B cell (primary cell): ENCODE results near the gene NINL. TPM values are rescaled to one million over a fixed set of nuclear protein-coding genes. Genes with fewer than 3 reads are reported as not detected.

Source experiments
- ATAC-seq: fragments of 200-7000 bp; cut with Tn5 transposase; one replicate; pipeline ENCODE4 v1.10.0; 2021; ENCODE audit warnings: low read depth, mild to moderate bottlenecking, moderate number of reproducible peaks, moderate library complexity
- CTCF ChIA-PET: fragments of 350-600 bp; sonication (Branson Sonifier 250); formaldehyde crosslinking; loops from one replicate; lab custom pipeline; 2021; ENCODE audit warnings: antibody characterized with exemption, inconsistent platforms; lab: Charles Lee
- POLR2A ChIA-PET: fragments of 350-600 bp; sonication (Branson Sonifier 250); formaldehyde crosslinking; loops from one replicate; lab custom pipeline; 2021; ENCODE audit warnings: antibody characterized with exemption; lab: Charles Lee
- DNase-seq: peaks from one replicate; pipeline ENCODE4 v3.0.0; 2013
- H2AFZ ChIP-seq: 2 replicates; pipeline ENCODE4 v1.6.1; 2012; ENCODE audit warnings: mild to moderate bottlenecking, low read depth, low read length; ENCODE audit not compliant: insufficient read depth, poor library complexity, severe bottlenecking
- H3K27ac ChIP-seq, 2 donors: 1 replicate in 1 of 2; 2 replicates in 1 of 2; pipeline ENCODE4 v1.5.1; 2012 to 2013; ENCODE audit warnings: low read length in 2 of 2, mild to moderate bottlenecking in 2 of 2, moderate library complexity in 1 of 2
- H3K27me3 ChIP-seq, 4 experiments: fragments of 200-600 bp in 1 of 4; sonication (generic) in 1 of 4; replicated peaks in 1 of 4; 1 replicate in 2 of 4; 2 replicates in 2 of 4; pipeline versions ENCODE4 v1.6.1 to v1.7.0; 2013 to 2016; ENCODE audit warnings: low read length in 3 of 4, mild to moderate bottlenecking in 2 of 4, mixed read lengths in 1 of 4, moderate library complexity in 1 of 4; ENCODE audit not compliant: insufficient read depth in 4 of 4, control insufficient read depth in 3 of 4; ENCODE audit errors: control extremely low read depth in 1 of 4
- H3K36me3 ChIP-seq, 2 experiments: replicated peaks in 1 of 2; 1 replicate in 1 of 2; 2 replicates in 1 of 2; pipeline versions ENCODE4 v1.6.1 to v1.7.1; 2013; ENCODE audit warnings: low read length in 1 of 2; ENCODE audit not compliant: insufficient read depth in 2 of 2, control insufficient read depth in 1 of 2; ENCODE audit errors: control extremely low read depth in 1 of 2, extremely low read depth in 1 of 2
- H3K4me1 ChIP-seq, 2 donors: fragments of 200-600 bp in 1 of 2; sonication (generic) in 1 of 2; 1 replicate in 1 of 2; 2 replicates in 1 of 2; pipeline versions ENCODE4 v1.5.1 to v1.6.1; 2013 to 2017; ENCODE audit warnings: low read length in 2 of 2; ENCODE audit not compliant: control insufficient read depth in 2 of 2, insufficient read depth in 2 of 2
- H3K4me2 ChIP-seq: replicated peaks from 2 replicates; pipeline ENCODE3; 2012; ENCODE audit warnings: mild to moderate bottlenecking, low read depth, low read length; ENCODE audit not compliant: poor library complexity, severe bottlenecking
- H3K4me3 ChIP-seq, 5 experiments: fragments of 200-600 bp in 1 of 5; sonication (generic) in 1 of 5; 1 replicate in 3 of 5; 2 replicates in 2 of 5; pipeline versions ENCODE4 v1.5.1 to v1.7.0; 2011 to 2016; ENCODE audit warnings: low read length in 4 of 5, mild to moderate bottlenecking in 4 of 5, low read depth in 2 of 5, control low read depth in 1 of 5, moderate library complexity in 1 of 5; ENCODE audit not compliant: insufficient read depth in 1 of 5; ENCODE audit errors: control extremely low read depth in 1 of 5, extremely low read depth in 1 of 5
- H3K79me2 ChIP-seq: fragments of 200-600 bp; sonication (generic); one replicate; pipeline ENCODE4 v1.6.0; 2016; ENCODE audit warnings: low read length; ENCODE audit not compliant: control insufficient read depth, insufficient read depth
- H3K9ac ChIP-seq: fragments of 200-600 bp; sonication (generic); 2 replicates; pipeline ENCODE4 v1.6.1; 2017; ENCODE audit warnings: mild to moderate bottlenecking, low read length, moderate library complexity
- H3K9me3 ChIP-seq, 3 donors: one replicate each; pipeline versions ENCODE4 v1.6.1 to v1.7.1; 2013; ENCODE audit warnings: low read length in 2 of 3; ENCODE audit not compliant: control insufficient read depth in 2 of 3, insufficient read depth in 1 of 3; ENCODE audit errors: control extremely low read depth in 1 of 3
- H4K20me1 ChIP-seq: 2 replicates; pipeline ENCODE4 v1.6.0; 2012; ENCODE audit warnings: mild to moderate bottlenecking, low read length; ENCODE audit not compliant: insufficient read depth, control insufficient read depth, poor library complexity, severe bottlenecking
- H3K27ac Mint-ChIP-seq: one replicate; pipeline ENCODE4 v1.8.0; 2021; ENCODE audit warnings: mixed read lengths
- H3K27me3 Mint-ChIP-seq: one replicate; pipeline ENCODE4 v1.8.0; 2021; ENCODE audit warnings: mixed read lengths
- H3K4me1 Mint-ChIP-seq: one replicate; pipeline ENCODE4 v1.8.0; 2021; ENCODE audit warnings: mixed read lengths
- H3K4me3 Mint-ChIP-seq: one replicate; pipeline ENCODE4 v1.8.0; 2021; ENCODE audit warnings: mixed read lengths
- H3K9me3 Mint-ChIP-seq: one replicate; pipeline ENCODE4 v1.8.0; 2022; ENCODE audit warnings: mixed read lengths; ENCODE audit not compliant: insufficient read depth
- EZH2 ChIP-seq: IDR thresholded peaks from 2 replicates; pipeline ENCODE4 v1.6.1; 2012; ENCODE audit warnings: borderline replicate concordance, low read depth, mild to moderate bottlenecking, moderate library complexity, low read length; ENCODE audit not compliant: insufficient read depth, poor library complexity, severe bottlenecking
- WGBS: methylation state at CpG from one replicate; pipeline ENCODE4 v1.1.5; 2013; ENCODE audit warnings: missing lambda C conversion rate; ENCODE audit not compliant: insufficient coverage; 5-methylcytosine and 5-hydroxymethylcytosine counted together
- intact Hi-C: fragments of 100-400 bp; cut with micrococcal nuclease; formaldehyde crosslinking; loops from one replicate; pipeline ENCODE4 v1.10.0; 2022
- polyA plus RNA-seq: library from polyadenylated mRNA; depleted of rRNA; stranded (reverse); fragments of >200 nt; gene quantifications from 2 replicates; pipeline ENCODE4 v1.2.3, GENCODE V29; 2012
- total RNA-seq, 2 donors: library from RNA; stranded (reverse); fragments of 120-200 nt in 1 of 2; gene quantifications; 1 replicate in 1 of 2; 2 replicates in 1 of 2; pipeline versions ENCODE4 v1.2.3 to v1.2.4, GENCODE V29; 2013 to 2022
- TF ChIP-seq, protein P1 (sequence below): fragments of 200-600 bp; IDR thresholded peaks from one replicate; pipeline ENCODE4 v1.8.0; 2022; ENCODE audit warnings: antibody characterized with exemption, mild to moderate bottlenecking

Gene NINL
- total and polyA plus RNA-seq, 2 donors (not counting 1 experiment from before 2014, with no cell fraction given), result 1.8 to 5.5 TPM

DNA sequence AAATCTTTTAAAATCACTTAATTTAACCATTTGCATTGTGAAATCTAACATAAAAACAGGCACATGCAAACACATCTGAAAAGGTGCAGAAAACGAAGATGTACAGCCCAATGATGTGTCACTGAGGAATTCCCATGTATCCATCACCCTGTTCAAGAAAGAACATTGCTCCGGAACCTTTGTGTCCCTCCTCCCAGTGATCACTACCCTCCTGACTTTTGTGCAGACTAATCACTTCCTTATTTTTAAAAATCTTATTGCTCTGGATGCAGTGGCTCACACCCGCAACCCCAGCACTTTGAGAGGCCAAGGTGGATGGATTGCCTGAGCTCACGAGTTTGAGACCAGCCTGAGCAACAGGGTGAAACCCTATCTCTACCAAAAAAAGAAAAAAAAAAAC lies 163.3 kb downstream of the NINL start:
- WGBS, result 100% methylated on average over 2 of the region's 4 CpGs

GRCh38 chr20:25421102-25421501 lies 164.2 kb downstream of the NINL start:
- no peak overlapping the region for H3K9ac ChIP-seq
- Mint-ChIP-seq H3K27me3 (no peaks in the 10 kb centered on the region), H3K9me3 (no peaks in the 10 kb centered on the region), H3K27ac (no peak overlapping the region), H3K4me3 (no peak overlapping the region), H3K4me1 (no peaks in the 10 kb centered on the region)
- no peaks in the 10 kb centered on the region for H3K36me3 ChIP-seq
- no peaks in the 10 kb centered on the region for H3K4me1 ChIP-seq
- no peaks in the 10 kb centered on the region for H3K9me3 ChIP-seq
- intact Hi-C loops, result no loop called here
- TF ChIP-seq, protein P1, sequence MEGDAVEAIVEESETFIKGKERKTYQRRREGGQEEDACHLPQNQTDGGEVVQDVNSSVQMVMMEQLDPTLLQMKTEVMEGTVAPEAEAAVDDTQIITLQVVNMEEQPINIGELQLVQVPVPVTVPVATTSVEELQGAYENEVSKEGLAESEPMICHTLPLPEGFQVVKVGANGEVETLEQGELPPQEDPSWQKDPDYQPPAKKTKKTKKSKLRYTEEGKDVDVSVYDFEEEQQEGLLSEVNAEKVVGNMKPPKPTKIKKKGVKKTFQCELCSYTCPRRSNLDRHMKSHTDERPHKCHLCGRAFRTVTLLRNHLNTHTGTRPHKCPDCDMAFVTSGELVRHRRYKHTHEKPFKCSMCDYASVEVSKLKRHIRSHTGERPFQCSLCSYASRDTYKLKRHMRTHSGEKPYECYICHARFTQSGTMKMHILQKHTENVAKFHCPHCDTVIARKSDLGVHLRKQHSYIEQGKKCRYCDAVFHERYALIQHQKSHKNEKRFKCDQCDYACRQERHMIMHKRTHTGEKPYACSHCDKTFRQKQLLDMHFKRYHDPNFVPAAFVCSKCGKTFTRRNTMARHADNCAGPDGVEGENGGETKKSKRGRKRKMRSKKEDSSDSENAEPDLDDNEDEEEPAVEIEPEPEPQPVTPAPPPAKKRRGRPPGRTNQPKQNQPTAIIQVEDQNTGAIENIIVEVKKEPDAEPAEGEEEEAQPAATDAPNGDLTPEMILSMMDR, result no peak
- TF ChIP-seq EZH2, result no peak
- no peak overlapping the region for H3K4me2 ChIP-seq
- no peaks in the 10 kb centered on the region for H4K20me1 ChIP-seq
- no peak overlapping the region for H2AFZ ChIP-seq
- H3K79me2 ChIP-seq, result no peaks in the 10 kb centered on the region
- H3K27me3 ChIP-seq, result no peaks in the 10 kb centered on the region
- no peak overlapping the region for H3K4me3 ChIP-seq
- CTCF ChIA-PET, result no interaction called here
- H3K27ac ChIP-seq, result no peak overlapping the region
- DNase-seq (no peak), ATAC-seq (no peak)
- POLR2A ChIA-PET, result no interaction called here

More for the DNA sequence above, 163.3 kb downstream of the NINL start:
- Mint-ChIP-seq H3K27me3 (no peaks in the 10 kb centered on the region), H3K4me1 (no peaks in the 10 kb centered on the region), H3K27ac (no peak overlapping the region), H3K4me3 (no peak overlapping the region), H3K9me3 (no peaks in the 10 kb centered on the region)
- CTCF ChIA-PET, result no interaction called here
- H3K36me3 ChIP-seq, result no peaks in the 10 kb centered on the region
- ATAC-seq, result no peak
- H3K79me2 ChIP-seq, result no peaks in the 10 kb centered on the region
- POLR2A ChIA-PET, result no interaction called here
- H3K27me3 ChIP-seq, result no peaks in the 10 kb centered on the region
- intact Hi-C loops, result no loop called here
- peaks cover 0 to 2% (median 0%) of the 10 kb centered on the region in 3 donors for H3K9me3 ChIP-seq
- no peak overlapping the region for H3K27ac ChIP-seq
- no peaks in the 10 kb centered on the region for H3K4me1 ChIP-seq
- no peak overlapping the region for H3K4me3 ChIP-seq
- no peak overlapping the region for H2AFZ ChIP-seq
- no peak for DNase-seq
- TF ChIP-seq EZH2, result no peak
- TF ChIP-seq, protein P1, result no peak
- H3K4me2 ChIP-seq, result no peak overlapping the region
- no peaks in the 10 kb centered on the region for H4K20me1 ChIP-seq
- no peak overlapping the region for H3K9ac ChIP-seq
